K562 (cell line): ENCODE measurements around the gene GATB. TPM values are rescaled to one million over a fixed set of nuclear protein-coding genes. Genes with fewer than 3 reads are reported as not detected.

Source experiments
- ATAC-seq: fragments of 200-7000 bp; cut with Tn5 transposase; 3 replicates; pipeline ENCODE4 v1.9.1; 2020; ENCODE audit warnings: moderate library complexity
- BruUV-seq: library from RNA; stranded (reverse); fragments of 400-500 nt; replicated peaks from 2 replicates; lab custom pipeline; 2021; lab: Mats Ljungman, UMichigan
- CTCF ChIA-PET: fragments of 300-600 bp; formaldehyde crosslinking; extraction: SDS; loops from one replicate; lab custom pipeline; 2021; ENCODE audit warnings: low intra/inter-chr PET ratio; lab: Yijun Ruan, JAX
- POLR2A ChIA-PET: fragments of 300-600, 350-650 bp; sonication (Branson Sonifier 250); formaldehyde crosslinking; extraction: SDS; loops from one replicate; lab custom pipeline; 2021; ENCODE audit warnings: antibody characterized with exemption, inconsistent platforms; lab: Yijun Ruan, JAX
- DNase-seq, 4 experiments: peaks; one replicate each; pipeline versions ENCODE4 v3.0.0 to v3.0.0-alpha.2; 2011 to 2018; ENCODE audit warnings: low spot score in 3 of 4, mixed read lengths in 3 of 4; ENCODE audit errors: extremely low read depth in 1 of 4
- FAIRE-seq: peaks from 2 replicates; lab custom pipeline; 2011; peaks lifted over from hg19 to GRCh38; lab: Jason Lieb, UNC
- H2AFZ ChIP-seq: 2 replicates; pipeline ENCODE4 v1.6.0; 2011; ENCODE audit warnings: low read depth, low read length, control low read depth, inconsistent platforms
- H3K27ac ChIP-seq: fragments of 200-600 bp; 3 replicates; pipeline ENCODE4 v1.8.0; 2011; ENCODE audit warnings: low read depth, mild to moderate bottlenecking, control low read depth, inconsistent platforms, low read length, moderate library complexity, mixed read lengths; ENCODE audit errors: extremely low read depth
- H3K27me3 ChIP-seq, 2 experiments: fragments of 300-600 bp in 1 of 2; 2 replicates in 1 of 2; 3 replicates in 1 of 2; pipeline versions ENCODE4 v1.6.0 to v1.8.0; 2011; ENCODE audit warnings: inconsistent platforms in 2 of 2, low read length in 2 of 2, mild to moderate bottlenecking in 1 of 2, mixed read lengths in 1 of 2, moderate library complexity in 1 of 2; ENCODE audit not compliant: control insufficient read depth in 2 of 2, insufficient read depth in 2 of 2
- H3K36me3 ChIP-seq: fragments of 300-600 bp; 3 replicates; pipeline ENCODE4 v1.8.0; 2011; ENCODE audit warnings: mild to moderate bottlenecking, low read length, inconsistent platforms; ENCODE audit not compliant: control insufficient read depth, insufficient read depth
- H3K4me1 ChIP-seq, 2 experiments: fragments of 200-600 bp in 1 of 2; replicated peaks in 1 of 2; 2 replicates in 1 of 2; 3 replicates in 1 of 2; pipeline versions ENCODE4 v1.5.1 to v1.8.0; 2011; ENCODE audit warnings: inconsistent platforms in 2 of 2, low read length in 2 of 2, mild to moderate bottlenecking in 1 of 2, mixed read lengths in 1 of 2, moderate library complexity in 1 of 2; ENCODE audit not compliant: control insufficient read depth in 2 of 2, insufficient read depth in 2 of 2
- H3K4me2 ChIP-seq: 2 replicates; pipeline ENCODE4 v1.6.1; 2011; ENCODE audit warnings: low read length, control low read depth, inconsistent platforms, mixed read lengths; ENCODE audit not compliant: insufficient read depth
- H3K4me3 ChIP-seq: fragments of 200-600 bp; sonication (generic), shearing (Covaris generic); 2 replicates; pipeline ENCODE4 v1.5.1; 2016; ENCODE audit warnings: control low read depth, inconsistent platforms
- H3K79me2 ChIP-seq: fragments of 200-600 bp; 3 replicates; pipeline ENCODE4 v1.8.0; 2011; ENCODE audit warnings: low read length, inconsistent platforms; ENCODE audit not compliant: control insufficient read depth, insufficient read depth
- H3K9ac ChIP-seq, 2 experiments: 2 replicates each; pipeline versions ENCODE4 v1.6.0 to v1.6.1; 2011; ENCODE audit warnings: low read depth in 2 of 2, low read length in 2 of 2, control low read depth in 1 of 2, inconsistent platforms in 1 of 2, mild to moderate bottlenecking in 1 of 2, mixed read lengths in 1 of 2; ENCODE audit not compliant: insufficient read depth in 1 of 2
- H3K9me1 ChIP-seq: one replicate; pipeline ENCODE4 v1.6.0; 2011; ENCODE audit warnings: inconsistent platforms, mild to moderate bottlenecking, low read length, moderate library complexity; ENCODE audit not compliant: control insufficient read depth, insufficient read depth
- H3K9me3 ChIP-seq: replicated peaks from 2 replicates; pipeline ENCODE4 v1.5.1; 2011; ENCODE audit warnings: low read depth, low read length, inconsistent platforms; ENCODE audit not compliant: control insufficient read depth, insufficient read depth
- H4K20me1 ChIP-seq: replicated peaks from 2 replicates; pipeline ENCODE4 v1.6.1; 2011; ENCODE audit warnings: low read length, inconsistent platforms, mixed read lengths; ENCODE audit not compliant: control insufficient read depth, insufficient read depth
- TAF9B ChIP-seq: fragments of 450-650 bp; IDR thresholded peaks from 2 replicates; pipeline ENCODE4 v1.6.1; 2018; ENCODE audit warnings: mild to moderate bottlenecking; ENCODE audit not compliant: partially characterized antibody
- ZNF79 ChIP-seq: fragments of 250-450 bp; sonication (Bioruptor Pico); IDR thresholded peaks from 2 replicates; pipeline ENCODE4 v1.4.0; 2020; ENCODE audit warnings: low read depth, mild to moderate bottlenecking, moderate library complexity
- WGBS: fragments of 100-300 bp; shearing (Covaris generic); methylation state at CpG from one replicate; pipeline ENCODE4 v1.1.6; 2016; ENCODE audit warnings: low coverage, mixed read lengths; ENCODE audit not compliant: insufficient coverage; ENCODE audit errors: missing lambda C conversion rate; 5-methylcytosine and 5-hydroxymethylcytosine counted together
- in situ Hi-C: fragments of 300-500 bp; cut with MboI; formaldehyde crosslinking; loops from 4 replicates; pipeline ENCODE4 v1.15.0; 2018; ENCODE audit warnings: inconsistent platforms, mixed read lengths
- intact Hi-C: fragments of 100-400 bp; cut with micrococcal nuclease; formaldehyde crosslinking; loops from 2 replicates; pipeline ENCODE4 v1.14.2; 2022
- polyA plus RNA-seq, 8 experiments: library from polyadenylated mRNA; depleted of rRNA in 4 of 8; stranded (reverse) in 5 of 8; unstranded in 3 of 8; fragments of >200 nt; fragmentation: Nextera tagmentation in 2 of 8; fragmentation: Illumina TruSeq in 1 of 8; extraction: Ambion mirVana in 2 of 8; extraction: Trizol in 1 of 8; gene quantifications; 2 replicates each; pipeline versions ENCODE4 v1.2.1 to v1.2.3, GENCODE V29; 2011 to 2014; ENCODE audit warnings: inconsistent platforms in 1 of 8, missing spikeins in 1 of 8
- total RNA-seq, 7 experiments: library from RNA; depleted of rRNA in 6 of 7; stranded (reverse); fragments of >200 nt in 6 of 7; fragmentation: Illumina TruSeq in 2 of 7; extraction: Trizol in 2 of 7; gene quantifications; 2 replicates each; pipeline versions ENCODE4 v1.2.1 to v1.2.3, GENCODE V29; 2011 to 2021; ENCODE audit warnings: low replicate concordance in 1 of 7
- TF ChIP-seq, protein P1 (sequence below): sonication (generic); formaldehyde crosslinking; IDR thresholded peaks from 2 replicates; pipeline ENCODE4 v1.5.0; 2020; ENCODE audit warnings: missing genetic modification reagents

GATB gene
- total and polyA plus RNA-seq, 9 of the 15 experiments (the other 6 are each of a cell fraction or from before 2014, with no cell fraction given) = 15.3 to 31.8 (median 26.2) TPM

DNA sequence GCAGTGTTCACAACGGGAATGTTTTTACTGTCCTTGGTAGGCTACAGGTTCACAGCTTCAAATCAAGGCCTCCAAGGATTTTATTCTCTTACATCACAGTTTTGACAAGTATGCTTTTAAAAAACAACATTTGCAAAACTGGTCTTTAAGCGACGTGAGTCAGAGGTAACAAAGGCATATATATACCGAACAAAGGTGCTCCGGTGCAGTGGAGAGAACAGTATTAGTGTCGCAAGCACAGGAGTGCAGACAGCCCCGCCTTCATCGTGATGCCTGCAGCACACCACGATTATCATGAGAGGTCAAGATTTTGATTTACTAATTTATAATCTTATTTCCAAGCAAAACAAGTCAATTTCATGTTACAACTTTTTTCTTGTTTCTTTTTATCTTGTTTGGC is 90.8 kb downstream of the GATB start:
- TF ChIP-seq ZNF79 (CRISPR knock-in tag) (no peak), TAF9B (no peak)
- TF ChIP-seq, protein P1, sequence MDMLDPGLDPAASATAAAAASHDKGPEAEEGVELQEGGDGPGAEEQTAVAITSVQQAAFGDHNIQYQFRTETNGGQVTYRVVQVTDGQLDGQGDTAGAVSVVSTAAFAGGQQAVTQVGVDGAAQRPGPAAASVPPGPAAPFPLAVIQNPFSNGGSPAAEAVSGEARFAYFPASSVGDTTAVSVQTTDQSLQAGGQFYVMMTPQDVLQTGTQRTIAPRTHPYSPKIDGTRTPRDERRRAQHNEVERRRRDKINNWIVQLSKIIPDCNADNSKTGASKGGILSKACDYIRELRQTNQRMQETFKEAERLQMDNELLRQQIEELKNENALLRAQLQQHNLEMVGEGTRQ (CRISPR knock-in tag) = no peak
- Histone ChIP-seq H2AFZ (no peak overlapping the region), H3K9me3 (no peaks in the 10 kb centered on the region), H3K4me2 (no peak overlapping the region), H3K4me3 (no peak overlapping the region), H3K79me2 (no peaks in the 10 kb centered on the region), H3K9me1 (no peaks in the 10 kb centered on the region), H3K9ac (no peak overlapping the region), H4K20me1 (peaks cover 6% of the 10 kb centered on the region; the same call in 1 of the 2 replicates), H3K27ac (no peak overlapping the region), H3K36me3 (no peaks in the 10 kb centered on the region), H3K4me1 (peaks cover 14 to 27% of the 10 kb centered on the region in 2 experiments), H3K27me3 (peaks cover 3 to 5% of the 10 kb centered on the region in 2 experiments; a peak in 2 of 5 replicates)
- WGBS = 79% methylated on average over 9 of the region's 9 CpGs
- FAIRE-seq (no peak), ATAC-seq (no peak), DNase-seq (no peak)
- intact Hi-C loops = loop anchor here (5.0 kb wide), 1 partner anchor 92 kb away; the partner anchor contains the start of gene GATB
- in situ Hi-C loops = no loop called here
- BruUV-seq = no TSS peak
- ChIA-PET POLR2A (no interaction called here), CTCF (interaction anchor here (0.6 kb wide), 1 partner anchor 728 kb away, joined by 3 read pairs; no protein-coding TSS in a partner anchor)
